GM23338 (cell line): ENCODE measurements around the gene MED13.
"Not testable (repeated sequence)": the region's sequence is repeated elsewhere in the genome, so short reads cannot be mapped to it uniquely, and the experiment has no call there.

Source experiments
- EZH2 ChIP-seq: fragments of 200-600 bp; sonication (generic); IDR thresholded peaks from one replicate; pipeline ENCODE4 v1.8.0; 2017; ENCODE audit warnings: antibody characterized with exemption, mild to moderate bottlenecking, low read depth; ENCODE audit not compliant: unreplicated experiment
- EZH2phosphoT487 ChIP-seq: fragments of 200-600 bp; sonication (generic); IDR thresholded peaks from one replicate; pipeline ENCODE4 v1.8.1; 2018; ENCODE audit warnings: antibody characterized with exemption; ENCODE audit not compliant: unreplicated experiment
- TF ChIP-seq, protein P1 (sequence below), 2 experiments: fragments of 200-600 bp in 1 of 2; sonication (generic) in 1 of 2; conservative IDR thresholded peaks; 2 replicates each; pipeline versions ENCODE4 v1.5.1 to v1.6.1; 2016 to 2017; ENCODE audit warnings: antibody characterized with exemption in 2 of 2, low read depth in 2 of 2, mild to moderate bottlenecking in 2 of 2, moderate library complexity in 1 of 2

DNA sequence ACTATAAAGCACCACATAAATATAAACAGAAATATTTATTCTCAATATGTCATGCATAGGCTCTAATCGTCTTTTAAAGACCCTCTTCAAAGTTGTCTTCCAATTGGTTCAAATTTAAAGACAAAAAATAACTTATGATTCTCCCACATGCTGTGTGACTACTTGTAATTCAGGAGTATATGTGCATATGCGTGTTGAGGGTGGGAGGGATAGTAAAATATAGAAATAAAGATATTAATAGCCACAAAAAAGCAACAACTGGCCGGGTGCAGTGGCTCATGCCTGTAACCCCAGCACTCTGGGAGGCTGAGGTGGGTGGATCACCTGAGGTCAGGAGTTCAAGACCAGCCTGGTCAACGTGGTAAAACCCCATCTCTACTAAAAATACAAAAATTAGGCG is 170.8 kb downstream of the MED13 start:
- TF ChIP-seq, protein P1, sequence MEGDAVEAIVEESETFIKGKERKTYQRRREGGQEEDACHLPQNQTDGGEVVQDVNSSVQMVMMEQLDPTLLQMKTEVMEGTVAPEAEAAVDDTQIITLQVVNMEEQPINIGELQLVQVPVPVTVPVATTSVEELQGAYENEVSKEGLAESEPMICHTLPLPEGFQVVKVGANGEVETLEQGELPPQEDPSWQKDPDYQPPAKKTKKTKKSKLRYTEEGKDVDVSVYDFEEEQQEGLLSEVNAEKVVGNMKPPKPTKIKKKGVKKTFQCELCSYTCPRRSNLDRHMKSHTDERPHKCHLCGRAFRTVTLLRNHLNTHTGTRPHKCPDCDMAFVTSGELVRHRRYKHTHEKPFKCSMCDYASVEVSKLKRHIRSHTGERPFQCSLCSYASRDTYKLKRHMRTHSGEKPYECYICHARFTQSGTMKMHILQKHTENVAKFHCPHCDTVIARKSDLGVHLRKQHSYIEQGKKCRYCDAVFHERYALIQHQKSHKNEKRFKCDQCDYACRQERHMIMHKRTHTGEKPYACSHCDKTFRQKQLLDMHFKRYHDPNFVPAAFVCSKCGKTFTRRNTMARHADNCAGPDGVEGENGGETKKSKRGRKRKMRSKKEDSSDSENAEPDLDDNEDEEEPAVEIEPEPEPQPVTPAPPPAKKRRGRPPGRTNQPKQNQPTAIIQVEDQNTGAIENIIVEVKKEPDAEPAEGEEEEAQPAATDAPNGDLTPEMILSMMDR (conservative IDR thresholded peaks at IDR 0.05; ENCODE audit: low read depth in 2 of 2), result not testable (repeated sequence)
- not testable (repeated sequence) for TF ChIP-seq EZH2, EZH2phosphoT487
